Right atrium auricular region (tissue), 2 donors: ENCODE data around the gene BRD3. TPM values are rescaled to one million over a fixed set of nuclear protein-coding genes. Genes with fewer than 3 reads are reported as not detected.

Source experiments
- DNase-seq: peaks from one replicate; pipeline ENCODE4 v3.0.0-alpha.2; 2019; ENCODE audit warnings: low spot score
- H3K27ac ChIP-seq, 2 donors: fragments of 200-600 bp; sonication (generic); 1 replicate in 1 of 2; 2 replicates in 1 of 2; pipeline ENCODE4 v1.5.1; 2016 to 2019
- H3K27me3 ChIP-seq, 2 donors: fragments of 200-600 bp; sonication (generic); one replicate each; pipeline versions ENCODE4 v1.5.1 to v1.6.0; 2017 to 2019
- H3K36me3 ChIP-seq: fragments of 200-600 bp; sonication (generic); one replicate; pipeline ENCODE4 v1.5.1; 2016
- H3K4me1 ChIP-seq, 2 donors: fragments of 200-600 bp; sonication (generic); one replicate each; pipeline versions ENCODE4 v1.5.1 to v1.6.0; 2017 to 2019
- H3K4me3 ChIP-seq, 2 donors: fragments of 200-600 bp; sonication (generic); 1 replicate in 1 of 2; 2 replicates in 1 of 2; pipeline ENCODE4 v1.5.1; 2017 to 2019; ENCODE audit warnings: mild to moderate bottlenecking in 1 of 2, moderate library complexity in 1 of 2
- H3K9me3 ChIP-seq, 2 donors: fragments of 200-600 bp; sonication (generic); one replicate each; pipeline ENCODE4 v1.5.1; 2019
- CTCF ChIP-seq, 2 donors: fragments of 200-600 bp; sonication (generic); IDR thresholded peaks; one replicate each; pipeline ENCODE4 v1.5.1; 2019; ENCODE audit warnings: antibody characterized with exemption in 2 of 2
- total RNA-seq, 2 donors: library from RNA; depleted of rRNA; stranded (reverse); fragments of >200 nt; gene quantifications; one replicate each; pipeline ENCODE4 v1.1.0, GENCODE V29; 2016

Gene BRD3
- total RNA-seq, 2 donors from 2014 or later = 14.1 to 18.5 TPM

- H3K36me3 ChIP-seq = peaks cover 84% of the 10 kb centered on the region
- H3K27ac ChIP-seq = no peak overlapping the region
- H3K4me1 ChIP-seq = peaks cover 0 to 9% of the 10 kb centered on the region in 2 donors
- DNase-seq = no peak
- no peaks in the 10 kb centered on the region for H3K27me3 ChIP-seq
- no peak for TF ChIP-seq CTCF (IDR thresholded peaks at IDR 0.05)
- peaks cover 0 to 18% of the 10 kb centered on the region in 2 donors for H3K9me3 ChIP-seq
- H3K4me3 ChIP-seq = no peak overlapping the region
Observed at GRCh38 chr9:134037641-134038040, 30.2 kb downstream of the BRD3 start.

GRCh38 chr9:134036130-134036529 lies 31.7 kb downstream of the BRD3 start:
- Histone ChIP-seq H3K27me3 (no peaks in the 10 kb centered on the region), H3K4me3 (no peak overlapping the region), H3K4me1 (peaks cover 0 to 6% of the 10 kb centered on the region in 2 donors), H3K9me3 (peaks cover 0 to 18% of the 10 kb centered on the region in 2 donors), H3K36me3 (peaks cover 87% of the 10 kb centered on the region), H3K27ac (no peak overlapping the region)
- DNase-seq = no peak
- TF ChIP-seq CTCF (IDR thresholded peaks at IDR 0.05) = no peak

DNA sequence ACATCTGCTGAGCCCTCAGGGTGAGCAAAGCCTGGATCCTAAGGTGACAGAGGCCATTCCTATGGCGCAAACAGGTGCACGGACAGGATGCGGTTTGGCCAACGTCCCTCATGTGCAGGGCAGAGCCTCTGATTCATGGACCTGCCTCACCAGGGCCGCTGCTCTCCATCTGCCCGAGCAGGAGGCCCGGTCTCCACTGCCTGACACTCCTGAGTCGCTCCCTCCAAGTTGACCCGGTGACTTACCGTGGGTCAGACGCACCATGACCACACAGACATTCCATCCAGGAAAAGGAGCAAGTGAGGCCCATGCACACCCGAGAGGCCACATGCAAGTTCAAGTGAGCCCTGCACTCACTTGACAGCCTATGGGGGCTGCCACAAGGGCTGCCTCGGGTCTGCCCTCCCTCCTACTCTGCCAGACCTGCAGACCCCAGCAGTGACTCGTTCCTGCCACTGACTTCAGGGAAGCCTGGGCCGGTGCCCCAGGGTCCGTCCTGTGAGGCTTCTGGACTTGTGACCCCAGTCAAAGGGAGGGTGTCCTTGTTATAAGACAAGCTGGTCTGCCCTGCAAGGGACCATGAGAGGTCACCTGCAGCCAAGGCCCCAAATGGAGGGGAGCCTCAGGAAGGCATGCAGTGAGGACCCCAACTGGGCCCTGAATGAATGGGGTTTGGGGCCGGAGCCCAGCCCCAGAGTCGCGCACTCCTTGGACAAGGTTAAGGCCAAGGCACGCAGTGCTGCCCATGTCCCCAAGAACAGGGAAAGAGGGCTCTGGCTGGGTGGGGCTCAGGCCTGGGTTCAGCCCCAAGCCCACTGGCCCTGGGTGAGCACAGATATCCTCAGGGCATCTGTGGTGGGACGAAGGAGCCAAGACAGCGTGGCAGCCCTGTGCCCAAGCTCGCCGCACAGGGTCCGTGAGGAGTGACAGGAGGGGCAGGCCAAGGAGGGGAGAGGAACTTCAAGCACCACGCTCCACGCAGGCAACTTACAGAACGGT lies 32.5 kb downstream of the BRD3 start:
- Histone ChIP-seq H3K36me3 (peaks cover 82% of the 10 kb centered on the region), H3K27me3 (no peaks in the 10 kb centered on the region)
- no peak for DNase-seq

DNA sequence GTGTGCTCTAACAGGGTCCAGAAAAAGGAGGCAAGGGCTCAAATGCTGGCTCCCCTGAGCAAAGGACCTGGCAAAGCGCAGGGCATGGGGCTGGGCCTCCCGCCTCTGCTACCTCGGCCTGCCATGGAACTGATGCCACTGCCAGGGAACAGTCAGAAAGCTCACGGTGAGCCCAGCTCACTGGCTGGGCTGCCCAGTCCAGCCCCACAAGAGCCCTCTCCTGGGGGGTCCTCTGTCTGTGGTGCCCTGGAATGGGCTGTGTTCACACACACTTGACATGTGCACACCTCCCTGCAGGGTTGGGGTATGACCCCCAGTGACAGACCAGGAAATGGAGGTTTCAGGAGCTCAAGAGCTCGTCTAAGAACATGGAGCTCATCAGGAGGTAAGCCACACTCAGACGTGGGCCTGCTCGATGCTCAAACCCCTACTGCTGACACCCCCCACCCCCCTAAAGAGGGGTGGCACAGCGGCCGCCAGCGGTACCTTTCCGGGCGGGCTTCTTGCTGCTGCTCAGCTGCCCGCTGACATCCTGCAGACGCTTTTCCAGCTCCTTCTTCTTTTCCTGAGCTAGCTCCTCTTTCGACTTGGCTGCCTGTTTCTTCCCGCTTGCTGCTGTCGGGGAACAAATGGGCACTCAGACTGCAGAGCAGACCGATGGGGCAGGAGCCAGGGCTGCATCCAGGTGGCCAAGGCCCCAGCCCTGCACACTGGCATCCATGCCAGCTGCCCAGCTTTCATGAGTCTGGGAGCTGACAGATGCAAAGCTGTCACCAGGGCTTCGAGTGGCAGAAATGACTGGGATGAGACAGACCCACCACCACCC lies 33.4 kb downstream of the BRD3 start:
- DNase-seq = no peak
- peaks cover 0 to 18% of the 10 kb centered on the region in 2 donors for H3K9me3 ChIP-seq
- no peak for TF ChIP-seq CTCF (IDR thresholded peaks at IDR 0.05)

More for the DNA sequence above, 32.5 kb downstream of the BRD3 start:
- H3K9me3 ChIP-seq = peaks cover 0 to 18% of the 10 kb centered on the region in 2 donors
- TF ChIP-seq CTCF (IDR thresholded peaks at IDR 0.05) = no peak
- no peak overlapping the region for H3K4me3 ChIP-seq
- H3K27ac ChIP-seq = no peak overlapping the region
- H3K4me1 ChIP-seq = no peaks in the 10 kb centered on the region

DNA sequence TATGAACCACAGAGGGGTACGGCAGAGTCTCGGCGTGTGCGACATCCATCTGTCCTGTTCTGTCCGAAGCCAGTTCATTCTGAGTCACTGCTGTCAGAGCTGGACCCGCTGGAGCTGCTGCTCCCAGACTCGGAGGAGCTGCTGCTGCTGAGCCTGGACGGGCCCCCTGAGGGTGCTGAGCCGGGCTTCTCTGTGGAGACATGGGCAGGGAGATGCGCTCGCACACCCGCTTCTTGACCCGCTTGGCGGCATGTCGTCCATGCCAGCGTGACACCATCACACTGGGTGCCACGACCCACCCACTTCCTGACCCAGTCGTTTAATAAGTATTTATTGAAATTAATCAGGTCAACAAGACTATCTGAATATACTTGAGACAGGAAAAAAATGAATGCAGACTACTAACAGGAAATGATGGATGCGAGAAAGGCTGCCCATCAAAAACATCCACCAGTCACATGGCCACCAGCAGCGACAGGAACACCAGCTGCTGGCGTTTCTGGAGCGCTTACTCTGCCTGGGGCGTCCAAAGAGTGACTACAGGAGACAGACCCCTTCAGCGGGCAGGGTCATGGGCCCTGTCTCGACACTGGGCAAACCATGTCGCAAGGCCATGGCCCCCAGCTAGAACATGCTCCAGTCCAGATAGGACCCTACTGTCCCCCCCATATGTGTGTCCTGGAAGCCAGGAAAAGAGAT lies 34.2 kb downstream of the BRD3 start:
- TF ChIP-seq CTCF (IDR thresholded peaks at IDR 0.05) = no peak
- H3K4me3 ChIP-seq = no peak overlapping the region
- H3K27me3 ChIP-seq = no peaks in the 10 kb centered on the region
- H3K9me3 ChIP-seq = peaks cover 0 to 12% of the 10 kb centered on the region in 2 donors
- peaks cover 65% of the 10 kb centered on the region for H3K36me3 ChIP-seq
- no peak overlapping the region for H3K27ac ChIP-seq
- H3K4me1 ChIP-seq = no peaks in the 10 kb centered on the region
- DNase-seq = no peak

More for the DNA sequence above, 33.4 kb downstream of the BRD3 start:
- Histone ChIP-seq H3K27me3 (no peaks in the 10 kb centered on the region), H3K4me1 (no peaks in the 10 kb centered on the region), H3K4me3 (no peak overlapping the region), H3K36me3 (peaks cover 73% of the 10 kb centered on the region), H3K27ac (no peak overlapping the region)
